Putamen (tissue), 1 donor: ENCODE measurements around the gene GPN1.
"Not testable (repeated sequence)": the region's sequence is repeated elsewhere in the genome, so short reads cannot be mapped to it uniquely, and the experiment has no call there.

Experiments used
- DNase-seq: peaks from one replicate; pipeline ENCODE4 v3.0.0-alpha.2; 2016; ENCODE audit warnings: low spot score

The GPN1 gene

GRCh38 chr2:27627963-27628766 is 685 bp upstream of the GPN1 start:
- DNase-seq: peak; percentile 12

GRCh38 chr2:27630257-27630656 is 1.4 kb downstream of the GPN1 start:
- DNase-seq: not testable (repeated sequence)

GRCh38 chr2:27634291-27634690 is 5.4 kb downstream of the GPN1 start:
- no peak for DNase-seq

GRCh38 chr2:27636766-27637165 is 7.9 kb downstream of the GPN1 start:
- DNase-seq: no peak

GRCh38 chr2:27638037-27638637 is 9.3 kb downstream of the GPN1 start:
- DNase-seq: no peak

GRCh38 chr2:27638709-27639108 is 9.9 kb downstream of the GPN1 start:
- DNase-seq: no peak

- DNase-seq: no peak
Measured at GRCh38 chr2:27640722-27641245, 11.9 kb downstream of the GPN1 start.

GRCh38 chr2:27645197-27645596 is 16.3 kb downstream of the GPN1 start:
- no peak for DNase-seq

- no peak for DNase-seq
Measured at GRCh38 chr2:27647289-27647688, 18.4 kb downstream of the GPN1 start.

GRCh38 chr2:27647737-27648136 is 18.9 kb downstream of the GPN1 start:
- no peak for DNase-seq

GRCh38 chr2:27651056-27651455 is 22.2 kb downstream of the GPN1 start:
- no peak for DNase-seq

GRCh38 chr2:27652341-27652740 is 23.5 kb downstream of the GPN1 start:
- no peak for DNase-seq

- no peak for DNase-seq
Measured at GRCh38 chr2:27652790-27653189, 23.9 kb downstream of the GPN1 start.

- DNase-seq: no peak
Measured at GRCh38 chr2:27653397-27653796, 24.5 kb downstream of the GPN1 start.

- peak; percentile 13 for DNase-seq
Measured at GRCh38 chr2:27655155-27655951, 26.5 kb downstream of the GPN1 start.

GRCh38 chr2:27661371-27661770 is 32.5 kb downstream of the GPN1 start:
- DNase-seq: no peak

- peak; percentile 85 for DNase-seq
Measured at GRCh38 chr2:27663285-27664153, 34.7 kb downstream of the GPN1 start, which contains the start of the genes SLC4A1AP and SUPT7L. Gene SLC4A1AP (plus strand): TSS chr2:27663889. CDS start chr2:27663915, 26 bp downstream. Gene SUPT7L (minus strand): TSS chr2:27663614. CDS start chr2:27662192, 1,422 bp downstream.

GRCh38 chr2:27664154-27664574 is 35.3 kb downstream of the GPN1 start:
- no peak for DNase-seq

GRCh38 chr2:27664622-27665363 is 35.9 kb downstream of the GPN1 start:
- DNase-seq: no peak

- DNase-seq: no peak
Measured at GRCh38 chr2:27667446-27667845, 38.6 kb downstream of the GPN1 start.

- no peak for DNase-seq
Measured at GRCh38 chr2:27671235-27671634, 42.4 kb downstream of the GPN1 start.
